Liver (tissue), 9 donors: Measurements from ENCODE around the gene TSPAN18. TPM values are rescaled to one million over a fixed set of nuclear protein-coding genes. Genes with fewer than 3 reads are reported as not detected.
A peak's percentile ranks its signal among the peaks of the same experiment; 100 is the strongest.

Experiments used
- DNase-seq: peaks from one replicate; pipeline ENCODE4 v3.0.0-alpha.2; 2017; ENCODE audit warnings: low spot score
- H3K27ac ChIP-seq, 2 donors: one replicate each; pipeline ENCODE4 v1.7.0; 2013; ENCODE audit warnings: inconsistent platforms in 2 of 2, low read length in 2 of 2, control low read depth in 1 of 2, low read depth in 1 of 2, mild to moderate bottlenecking in 1 of 2
- H3K27me3 ChIP-seq, 4 donors: one replicate each; pipeline versions ENCODE4 v1.6.1 to v1.7.0; 2013; ENCODE audit warnings: low read length in 3 of 4, inconsistent platforms in 1 of 4, mild to moderate bottlenecking in 1 of 4, moderate library complexity in 1 of 4; ENCODE audit not compliant: control insufficient read depth in 4 of 4, insufficient read depth in 4 of 4
- H3K36me3 ChIP-seq, 4 donors: one replicate each; pipeline versions ENCODE4 v1.6.1 to v1.7.0; 2013; ENCODE audit warnings: low read length in 3 of 4, mild to moderate bottlenecking in 3 of 4, low read depth in 1 of 4, moderate library complexity in 1 of 4; ENCODE audit not compliant: control insufficient read depth in 4 of 4, insufficient read depth in 3 of 4
- H3K4me1 ChIP-seq, 4 donors: one replicate each; pipeline versions ENCODE4 v1.6.1 to v1.7.0; 2013; ENCODE audit warnings: low read length in 3 of 4, mild to moderate bottlenecking in 3 of 4, moderate library complexity in 1 of 4; ENCODE audit not compliant: control insufficient read depth in 4 of 4, insufficient read depth in 4 of 4
- H3K4me3 ChIP-seq, 3 donors: one replicate each; pipeline versions ENCODE4 v1.6.1 to v1.7.0; 2013; ENCODE audit warnings: low read length in 3 of 3, control low read depth in 1 of 3, low read depth in 1 of 3, mild to moderate bottlenecking in 1 of 3
- H3K9ac ChIP-seq, 2 donors: one replicate each; pipeline ENCODE4 v1.7.0; 2013; ENCODE audit warnings: low read length in 2 of 2, mild to moderate bottlenecking in 2 of 2, moderate library complexity in 2 of 2, control low read depth in 1 of 2, low read depth in 1 of 2
- H3K9me3 ChIP-seq, 4 donors: one replicate each; pipeline versions ENCODE4 v1.6.1 to v1.7.0; 2013; ENCODE audit warnings: low read length in 3 of 4; ENCODE audit not compliant: control insufficient read depth in 4 of 4
- EGR1 ChIP-seq, 2 donors: IDR thresholded peaks; 2 replicates each; pipeline ENCODE4 v1.6.1; 2016 to 2018; ENCODE audit warnings: antibody characterized with exemption in 2 of 2, low read depth in 2 of 2
- FOXA1 ChIP-seq: IDR thresholded peaks from 2 replicates; pipeline ENCODE4 v1.6.1; 2016; ENCODE audit warnings: antibody characterized with exemption
- FOXA2 ChIP-seq: IDR thresholded peaks from 2 replicates; pipeline ENCODE4 v1.6.1; 2016; ENCODE audit warnings: antibody characterized with exemption
- GABPA ChIP-seq, 2 donors: IDR thresholded peaks in 1 of 2; conservative IDR thresholded peaks in 1 of 2; 2 replicates each; pipeline ENCODE4 v1.6.1; 2016; ENCODE audit warnings: antibody characterized with exemption in 2 of 2, mild to moderate bottlenecking in 1 of 2, moderate library complexity in 1 of 2
- HNF4A ChIP-seq, 2 donors: conservative IDR thresholded peaks; 2 replicates each; pipeline ENCODE4 v1.6.1; 2016; ENCODE audit warnings: antibody characterized with exemption in 2 of 2, mild to moderate bottlenecking in 2 of 2
- HNF4G ChIP-seq: IDR thresholded peaks from 2 replicates; pipeline ENCODE4 v1.6.1; 2016; ENCODE audit warnings: antibody characterized with exemption
- JUND ChIP-seq, 2 donors: IDR thresholded peaks; 2 replicates each; pipeline ENCODE4 v1.6.1; 2016; ENCODE audit warnings: antibody characterized with exemption in 2 of 2
- RAD21 ChIP-seq, 2 donors: IDR thresholded peaks; 2 replicates each; pipeline ENCODE4 v1.6.1; 2016; ENCODE audit warnings: antibody characterized with exemption in 2 of 2, mild to moderate bottlenecking in 2 of 2
- RXRA ChIP-seq, 2 donors: IDR thresholded peaks; 2 replicates each; pipeline ENCODE4 v1.6.1; 2017 to 2018; ENCODE audit warnings: antibody characterized with exemption in 2 of 2, mild to moderate bottlenecking in 1 of 2
- SP1 ChIP-seq: IDR thresholded peaks from 2 replicates; pipeline ENCODE4 v1.6.1; 2018; ENCODE audit warnings: antibody characterized with exemption, mild to moderate bottlenecking
- TAF1 ChIP-seq: conservative IDR thresholded peaks from 2 replicates; pipeline ENCODE4 v1.6.1; 2016; ENCODE audit warnings: antibody characterized with exemption, mild to moderate bottlenecking
- YY1 ChIP-seq: IDR thresholded peaks from 2 replicates; pipeline ENCODE4 v1.6.1; 2016; ENCODE audit warnings: antibody characterized with exemption, mild to moderate bottlenecking
- WGBS: extraction: QIAGEN DNeasy Blood & Tissue Kit; methylation state at CpG from one replicate; pipeline ENCODE4 v1.1.7; 2013; 5-methylcytosine and 5-hydroxymethylcytosine counted together
- polyA plus RNA-seq, 2 donors: library from polyadenylated mRNA; stranded (reverse) in 1 of 2; unstranded in 1 of 2; fragments of 200-250 nt in 1 of 2; fragments of >200 nt in 1 of 2; fragmentation: Nextera tagmentation in 1 of 2; extraction: Ambion mirVana in 1 of 2; gene quantifications; one replicate each; pipeline versions ENCODE4 v1.2.1 to v1.2.3, GENCODE V29; 2013 to 2015
- total RNA-seq, 2 donors: library from RNA; depleted of rRNA; stranded (reverse); fragments of >200 nt; gene quantifications; one replicate each; pipeline ENCODE4 v1.2.3, GENCODE V29; 2014
- TF ChIP-seq, protein P1 (sequence below): IDR thresholded peaks from 2 replicates; pipeline ENCODE4 v1.6.1; 2016; ENCODE audit warnings: antibody characterized with exemption
- TF ChIP-seq, protein P2 (sequence below): IDR thresholded peaks from 2 replicates; pipeline ENCODE4 v1.6.1; 2016; ENCODE audit warnings: antibody characterized with exemption
- TF ChIP-seq, protein P3 (sequence below): IDR thresholded peaks from 2 replicates; pipeline ENCODE4 v1.6.1; 2016; ENCODE audit warnings: antibody characterized with exemption, mild to moderate bottlenecking
- TF ChIP-seq, protein P4 (sequence below): IDR thresholded peaks from 2 replicates; pipeline ENCODE4 v1.6.1; 2016; ENCODE audit warnings: antibody characterized with exemption
- donor health status: healthy.
- donor health status: healthy.
- donor health status: healthy.
- donor health status: healthy.
- donor health status: healthy.

The TSPAN18 gene
- total and polyA plus RNA-seq, 4 donors: 1.2 to 5.0 (median 2.8) TPM

DNA sequence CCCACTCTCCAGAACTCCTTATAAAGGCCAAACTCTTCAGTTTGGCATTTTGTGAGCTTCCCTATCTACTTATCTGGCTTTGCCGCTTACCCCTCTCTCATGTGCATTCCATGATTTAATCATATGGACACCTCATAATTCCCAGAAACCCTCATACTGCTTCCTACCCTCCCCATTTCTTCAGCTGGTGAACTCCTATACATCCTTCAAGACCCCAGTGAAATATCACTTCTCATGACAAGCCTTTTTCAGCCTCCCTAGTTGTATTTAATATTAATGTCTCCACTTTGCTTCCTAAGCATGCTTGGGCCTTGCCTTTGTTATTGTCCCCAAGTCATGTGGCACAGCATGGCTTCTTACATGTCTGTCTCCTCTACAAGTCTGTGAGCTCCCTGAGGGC is 13.7 kb upstream of the TSPAN18 start:
- no peak for DNase-seq
- Histone ChIP-seq H3K9ac (no peak overlapping the region), H3K9me3 (no peaks in the 10 kb centered on the region), H3K27ac (no peak overlapping the region), H3K4me3 (no peak overlapping the region), H3K4me1 (peaks cover 3 to 18% (median 13%) of the 10 kb centered on the region in 4 donors), H3K36me3 (no peaks in the 10 kb centered on the region), H3K27me3 (no peaks in the 10 kb centered on the region)
- WGBS: 98% methylated on average over 1 of the region's 1 CpG
- TF ChIP-seq RXRA (IDR thresholded peaks at IDR 0.05) (no peak), TAF1 (no peak), FOXA2 (no peak), HNF4A (conservative IDR thresholded peaks at IDR 0.05) (no peak), GABPA (IDR thresholded peaks at IDR 0.05 in 1 of 2, conservative IDR thresholded peaks at IDR 0.05 in 1 of 2) (no peak), HNF4G (no peak), RAD21 (IDR thresholded peaks at IDR 0.05) (no peak), EGR1 (IDR thresholded peaks at IDR 0.05; ENCODE audit: low read depth in 2 of 2) (no peak)
- TF ChIP-seq, protein P1, sequence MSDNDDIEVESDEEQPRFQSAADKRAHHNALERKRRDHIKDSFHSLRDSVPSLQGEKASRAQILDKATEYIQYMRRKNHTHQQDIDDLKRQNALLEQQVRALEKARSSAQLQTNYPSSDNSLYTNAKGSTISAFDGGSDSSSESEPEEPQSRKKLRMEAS: no peak
- TF ChIP-seq, protein P2, sequence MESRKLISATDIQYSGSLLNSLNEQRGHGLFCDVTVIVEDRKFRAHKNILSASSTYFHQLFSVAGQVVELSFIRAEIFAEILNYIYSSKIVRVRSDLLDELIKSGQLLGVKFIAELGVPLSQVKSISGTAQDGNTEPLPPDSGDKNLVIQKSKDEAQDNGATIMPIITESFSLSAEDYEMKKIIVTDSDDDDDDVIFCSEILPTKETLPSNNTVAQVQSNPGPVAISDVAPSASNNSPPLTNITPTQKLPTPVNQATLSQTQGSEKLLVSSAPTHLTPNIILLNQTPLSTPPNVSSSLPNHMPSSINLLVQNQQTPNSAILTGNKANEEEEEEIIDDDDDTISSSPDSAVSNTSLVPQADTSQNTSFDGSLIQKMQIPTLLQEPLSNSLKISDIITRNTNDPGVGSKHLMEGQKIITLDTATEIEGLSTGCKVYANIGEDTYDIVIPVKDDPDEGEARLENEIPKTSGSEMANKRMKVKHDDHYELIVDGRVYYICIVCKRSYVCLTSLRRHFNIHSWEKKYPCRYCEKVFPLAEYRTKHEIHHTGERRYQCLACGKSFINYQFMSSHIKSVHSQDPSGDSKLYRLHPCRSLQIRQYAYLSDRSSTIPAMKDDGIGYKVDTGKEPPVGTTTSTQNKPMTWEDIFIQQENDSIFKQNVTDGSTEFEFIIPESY: no peak
- TF ChIP-seq, protein P3, sequence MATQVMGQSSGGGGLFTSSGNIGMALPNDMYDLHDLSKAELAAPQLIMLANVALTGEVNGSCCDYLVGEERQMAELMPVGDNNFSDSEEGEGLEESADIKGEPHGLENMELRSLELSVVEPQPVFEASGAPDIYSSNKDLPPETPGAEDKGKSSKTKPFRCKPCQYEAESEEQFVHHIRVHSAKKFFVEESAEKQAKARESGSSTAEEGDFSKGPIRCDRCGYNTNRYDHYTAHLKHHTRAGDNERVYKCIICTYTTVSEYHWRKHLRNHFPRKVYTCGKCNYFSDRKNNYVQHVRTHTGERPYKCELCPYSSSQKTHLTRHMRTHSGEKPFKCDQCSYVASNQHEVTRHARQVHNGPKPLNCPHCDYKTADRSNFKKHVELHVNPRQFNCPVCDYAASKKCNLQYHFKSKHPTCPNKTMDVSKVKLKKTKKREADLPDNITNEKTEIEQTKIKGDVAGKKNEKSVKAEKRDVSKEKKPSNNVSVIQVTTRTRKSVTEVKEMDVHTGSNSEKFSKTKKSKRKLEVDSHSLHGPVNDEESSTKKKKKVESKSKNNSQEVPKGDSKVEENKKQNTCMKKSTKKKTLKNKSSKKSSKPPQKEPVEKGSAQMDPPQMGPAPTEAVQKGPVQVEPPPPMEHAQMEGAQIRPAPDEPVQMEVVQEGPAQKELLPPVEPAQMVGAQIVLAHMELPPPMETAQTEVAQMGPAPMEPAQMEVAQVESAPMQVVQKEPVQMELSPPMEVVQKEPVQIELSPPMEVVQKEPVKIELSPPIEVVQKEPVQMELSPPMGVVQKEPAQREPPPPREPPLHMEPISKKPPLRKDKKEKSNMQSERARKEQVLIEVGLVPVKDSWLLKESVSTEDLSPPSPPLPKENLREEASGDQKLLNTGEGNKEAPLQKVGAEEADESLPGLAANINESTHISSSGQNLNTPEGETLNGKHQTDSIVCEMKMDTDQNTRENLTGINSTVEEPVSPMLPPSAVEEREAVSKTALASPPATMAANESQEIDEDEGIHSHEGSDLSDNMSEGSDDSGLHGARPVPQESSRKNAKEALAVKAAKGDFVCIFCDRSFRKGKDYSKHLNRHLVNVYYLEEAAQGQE: no peak

DNA sequence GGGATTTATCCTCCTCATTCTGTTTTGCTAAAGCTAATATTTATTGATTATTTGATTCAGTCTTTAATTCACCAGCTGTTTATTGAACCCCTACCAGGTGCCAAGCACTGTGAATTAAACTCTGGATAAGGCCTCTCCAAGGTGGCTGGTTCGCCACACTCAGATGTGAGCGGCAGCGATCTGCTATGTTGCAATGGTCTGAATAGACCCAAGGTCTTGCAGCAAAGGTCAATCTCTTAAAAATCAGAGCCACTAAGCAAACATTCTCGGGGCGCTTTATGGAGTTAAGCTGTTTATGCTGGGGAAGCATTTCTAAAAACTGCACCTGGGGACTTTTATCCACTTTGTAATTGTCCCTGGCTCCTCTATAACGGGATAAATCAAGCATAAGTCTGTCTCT is 10.5 kb upstream of the TSPAN18 start:
- Histone ChIP-seq H3K27ac (no peak overlapping the region), H3K4me3 (no peak overlapping the region), H3K36me3 (no peaks in the 10 kb centered on the region), H3K9ac (no peak overlapping the region), H3K27me3 (no peaks in the 10 kb centered on the region), H3K4me1 (peaks cover 0 to 9% (median 5%) of the 10 kb centered on the region in 4 donors), H3K9me3 (no peaks in the 10 kb centered on the region)
- no peak for DNase-seq
- WGBS: 33% methylated on average over 6 of the region's 6 CpGs
- TF ChIP-seq FOXA1: peak; percentile 28
- TF ChIP-seq, protein P2: no peak
- TF ChIP-seq RXRA (IDR thresholded peaks at IDR 0.05): peak; percentile 25 to 62
- TF ChIP-seq, protein P4, sequence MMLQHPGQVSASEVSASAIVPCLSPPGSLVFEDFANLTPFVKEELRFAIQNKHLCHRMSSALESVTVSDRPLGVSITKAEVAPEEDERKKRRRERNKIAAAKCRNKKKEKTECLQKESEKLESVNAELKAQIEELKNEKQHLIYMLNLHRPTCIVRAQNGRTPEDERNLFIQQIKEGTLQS: no peak
- peak in 1 of 2 donors; percentile 39 for TF ChIP-seq JUND (IDR thresholded peaks at IDR 0.05)
- TF ChIP-seq HNF4A (conservative IDR thresholded peaks at IDR 0.05): peak; percentile 80 to 82
- peak; percentile 37 for TF ChIP-seq HNF4G
- peak in 1 of 2 donors; percentile 10 for TF ChIP-seq RAD21 (IDR thresholded peaks at IDR 0.05)
- TF ChIP-seq SP1: peak; percentile 40
- peak; percentile 47 for TF ChIP-seq FOXA2
- TF ChIP-seq YY1: no peak
